T-helper 1 cell treated with Interleukin-12 subunit alpha and Interleukin-12 subunit beta and Interleukin-4 antibody, amounts not matched to agents 30 ng/mL and 1 ng/mL, for 36 hours (primary cell): Measurements from ENCODE around the gene FHIT. TPM values are rescaled to one million over a fixed set of nuclear protein-coding genes. Genes with fewer than 3 reads are reported as not detected.

Experiments used
- intact Hi-C: fragments of 100-400 bp; cut with micrococcal nuclease; formaldehyde crosslinking; loops from one replicate; pipeline ENCODE4 v1.15.1; 2024
- total RNA-seq: library from RNA; stranded (reverse); gene quantifications from 2 replicates; pipeline ENCODE4 v1.2.3, GENCODE V29; 2022

Gene FHIT
- total RNA-seq, 1 donor from 2014 or later, result 40.4 TPM

DNA sequence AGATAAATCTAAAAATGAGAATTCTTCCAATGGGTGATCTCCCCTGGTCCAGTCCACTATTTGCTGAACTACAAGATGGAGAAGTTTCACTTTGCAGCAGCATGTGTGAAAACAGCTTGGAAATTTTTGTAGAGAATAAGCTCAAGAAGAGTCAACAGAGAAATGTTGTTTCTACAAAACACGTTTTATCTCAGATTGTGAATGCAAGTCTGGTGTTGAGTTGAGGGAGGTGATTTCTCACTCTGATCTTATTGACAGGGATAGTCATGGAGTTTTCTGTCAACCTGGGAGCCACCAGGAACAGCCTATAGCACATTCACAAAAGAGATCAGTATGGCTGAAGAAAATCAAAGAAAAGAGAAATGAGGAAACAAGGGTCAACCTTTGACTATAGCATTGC, 1220.3 kb downstream of the FHIT start:
- intact Hi-C loops, result loop anchor here (2.0 kb wide), 1 partner anchor 16 kb away; no protein-coding TSS in a partner anchor

DNA sequence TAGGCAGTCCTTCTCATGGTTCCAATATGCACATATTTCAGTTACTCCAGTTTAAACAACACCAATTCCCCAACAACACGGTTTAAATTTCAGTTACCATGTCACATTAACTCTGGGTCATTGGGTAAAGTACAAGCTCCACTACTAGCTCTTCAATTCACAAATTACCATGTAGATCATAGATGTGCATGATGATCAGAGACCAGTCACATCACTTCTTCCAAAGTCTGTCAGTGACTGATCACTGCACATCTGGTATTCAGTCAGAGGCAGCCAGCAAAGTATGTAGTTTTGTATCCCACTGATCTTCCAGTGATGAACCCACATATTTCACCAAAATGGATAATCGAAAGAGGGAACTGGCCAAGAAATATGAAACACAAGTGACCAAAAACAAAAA, 1223.0 kb downstream of the FHIT start:
- intact Hi-C loops, result loop anchor here (1.0 kb wide), 1 partner anchor 11 kb away; no protein-coding TSS in a partner anchor

GRCh38 chr3:60027335-60027734, 1223.9 kb downstream of the FHIT start:
- intact Hi-C loops, result no loop called here

DNA sequence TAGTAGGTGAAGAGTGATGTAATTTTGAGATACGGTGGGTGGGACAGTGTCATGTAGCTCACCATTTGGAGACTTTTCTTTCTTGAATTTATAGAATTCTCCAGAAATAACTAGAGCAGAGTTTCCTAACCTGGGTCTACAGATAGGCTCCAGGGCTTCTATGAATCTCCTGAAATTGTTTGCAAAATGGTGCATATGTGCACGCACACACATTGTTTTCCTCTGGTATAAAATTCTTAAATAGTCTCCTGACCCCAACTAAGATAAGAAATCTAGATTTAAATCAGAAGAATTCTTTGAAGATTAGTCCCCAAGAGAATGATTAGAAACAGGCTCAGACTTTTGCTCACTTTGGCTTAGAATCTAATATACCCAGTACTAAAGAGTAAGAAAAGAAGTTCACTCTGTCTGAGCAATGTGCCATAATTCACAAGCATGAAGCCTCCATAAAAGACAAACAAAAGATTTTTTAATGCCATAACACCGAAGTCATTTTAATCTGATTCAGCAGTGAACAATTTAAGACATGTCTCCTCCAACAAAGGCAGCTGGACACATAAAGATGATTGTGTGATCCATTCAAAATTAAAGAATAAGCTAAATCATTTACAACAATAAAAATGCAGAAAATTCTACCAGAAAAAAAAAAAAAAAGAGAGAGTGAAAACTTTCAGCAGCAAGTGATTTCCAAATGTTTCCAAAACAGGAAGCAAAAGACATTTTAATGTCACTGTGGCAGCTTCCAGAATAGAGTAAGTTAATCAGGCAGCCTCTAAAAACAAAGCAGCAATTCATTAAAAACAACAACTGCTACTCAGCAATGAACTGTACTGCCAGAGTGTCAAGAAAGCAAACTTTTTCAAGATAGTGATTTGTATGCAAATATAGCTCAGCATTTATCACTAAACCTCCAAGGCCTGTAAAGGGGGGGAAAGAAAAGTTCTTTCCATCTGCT, 1225.9 kb downstream of the FHIT start:
- intact Hi-C loops, result no loop called here

GRCh38 chr3:60024400-60024799, 1226.9 kb downstream of the FHIT start:
- intact Hi-C loops, result no loop called here

DNA sequence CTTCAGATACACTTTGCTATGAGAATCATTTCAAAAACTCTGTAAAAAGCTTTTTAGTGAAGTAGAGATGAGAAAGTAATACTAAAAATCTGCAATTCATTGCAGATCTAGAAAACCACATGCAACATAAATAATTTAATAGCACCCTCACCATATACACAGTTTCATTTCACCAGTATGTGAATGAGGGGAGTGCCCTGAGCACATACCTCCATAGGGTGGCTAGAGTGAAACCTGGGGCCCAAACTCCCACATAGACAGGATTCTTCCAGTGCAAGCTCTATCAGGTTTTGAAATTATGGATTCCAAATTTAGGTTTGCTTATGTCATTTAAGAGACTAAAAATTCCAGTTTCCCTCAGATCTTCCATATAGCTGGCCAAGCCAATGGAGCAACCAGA, 1228.1 kb downstream of the FHIT start:
- intact Hi-C loops, result no loop called here

GRCh38 chr3:60017631-60018030, 1233.6 kb downstream of the FHIT start:
- intact Hi-C loops, result loop anchor here (1.0 to 10.0 kb wide), 5 partner anchors 7 to 243 kb away; no protein-coding TSS in a partner anchor

DNA sequence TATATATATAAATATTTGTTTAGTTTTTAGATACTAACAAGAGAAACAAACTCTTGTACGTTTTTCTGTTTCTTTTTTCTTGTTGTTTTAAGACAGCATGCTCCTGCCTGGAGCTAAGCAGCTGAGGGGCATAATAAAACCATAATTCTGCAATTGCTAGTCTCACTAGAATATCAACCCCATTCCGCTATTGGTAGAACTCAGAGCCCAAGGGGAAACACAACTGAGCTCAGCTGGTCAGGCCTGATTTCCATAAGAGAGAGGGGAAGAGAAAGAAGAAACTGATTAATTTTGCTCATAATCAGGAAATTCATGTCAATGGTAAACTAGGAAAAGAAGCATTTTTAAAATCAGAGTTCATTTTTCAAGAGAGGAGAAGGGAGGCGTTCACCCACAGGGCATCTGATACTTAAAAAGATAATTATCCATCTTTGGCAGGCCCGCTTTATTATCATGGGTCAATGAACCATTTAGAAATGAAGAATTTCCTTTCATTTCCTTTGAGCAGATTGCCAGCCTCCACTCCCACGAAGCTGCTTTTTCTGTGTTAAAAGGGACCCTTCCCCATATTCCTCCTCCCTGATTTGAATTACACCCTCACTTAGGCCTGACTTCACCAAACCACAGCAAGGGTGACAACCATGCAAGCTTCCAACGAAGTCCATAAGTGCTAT, 1236.1 kb downstream of the FHIT start:
- intact Hi-C loops, result loop anchor here (10.0 kb wide), 1 partner anchor 240 kb away; no protein-coding TSS in a partner anchor

DNA sequence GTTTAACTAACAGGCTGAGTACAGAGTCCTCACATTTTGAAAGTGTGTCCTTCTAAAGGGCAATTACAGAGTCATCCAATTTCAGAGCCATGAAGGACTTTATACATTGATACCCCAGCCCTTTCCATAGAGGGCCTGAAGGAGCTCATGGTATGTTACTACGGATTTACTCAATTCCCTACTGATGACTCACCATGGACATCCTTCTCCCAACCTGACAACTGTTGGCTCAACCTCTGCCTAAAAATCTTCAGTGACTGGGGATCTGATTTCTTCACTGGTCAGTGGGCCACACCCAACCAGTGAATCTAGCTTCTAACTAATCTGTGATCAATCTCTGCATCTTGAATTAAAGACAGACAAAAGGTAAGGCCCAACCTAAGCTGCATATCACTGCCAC, 1238.0 kb downstream of the FHIT start:
- intact Hi-C loops, result loop anchor here (5.0 to 10.0 kb wide), 5 partner anchors 146 to 1549 kb away; partner anchors contain the start of gene PTPRG

- intact Hi-C loops, result loop anchor here (1.0 to 10.0 kb wide), 10 partner anchors 32 to 1551 kb away; partner anchors contain the start of genes FHIT and PTPRG
Measured at GRCh38 chr3:60011218-60011617, 1240.0 kb downstream of the FHIT start.

DNA sequence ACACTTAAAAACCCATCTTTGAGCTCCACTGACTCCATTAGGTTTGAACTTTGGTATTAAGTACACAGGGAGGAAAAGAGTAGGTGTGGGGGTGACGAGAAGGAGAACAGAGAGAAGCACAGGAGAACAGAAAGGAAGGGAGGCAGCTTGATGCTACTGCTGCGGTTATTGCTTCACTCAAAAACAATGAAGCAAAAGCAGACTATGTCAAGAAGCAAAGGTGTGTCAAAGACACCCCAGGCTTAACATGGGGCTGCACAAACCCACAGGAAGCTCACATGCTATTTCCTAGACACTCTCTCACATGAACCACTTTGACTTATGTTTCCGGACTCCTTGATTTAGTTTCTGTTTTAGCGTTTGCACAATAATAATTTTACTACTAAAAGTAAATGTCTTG, 1240.5 kb downstream of the FHIT start:
- intact Hi-C loops, result loop anchor here (1.0 to 10.0 kb wide), 16 partner anchors 8 to 1552 kb away; partner anchors contain the start of genes FHIT and PTPRG

GRCh38 chr3:60009931-60010478, 1241.2 kb downstream of the FHIT start:
- intact Hi-C loops, result loop anchor here (1.0 to 10.0 kb wide), 15 partner anchors 8 to 1552 kb away; partner anchors contain the start of genes FHIT and PTPRG

- intact Hi-C loops, result no loop called here
Measured at GRCh38 chr3:60001369-60001768, 1249.9 kb downstream of the FHIT start.

GRCh38 chr3:60000311-60001105, 1250.7 kb downstream of the FHIT start:
- intact Hi-C loops, result no loop called here

DNA sequence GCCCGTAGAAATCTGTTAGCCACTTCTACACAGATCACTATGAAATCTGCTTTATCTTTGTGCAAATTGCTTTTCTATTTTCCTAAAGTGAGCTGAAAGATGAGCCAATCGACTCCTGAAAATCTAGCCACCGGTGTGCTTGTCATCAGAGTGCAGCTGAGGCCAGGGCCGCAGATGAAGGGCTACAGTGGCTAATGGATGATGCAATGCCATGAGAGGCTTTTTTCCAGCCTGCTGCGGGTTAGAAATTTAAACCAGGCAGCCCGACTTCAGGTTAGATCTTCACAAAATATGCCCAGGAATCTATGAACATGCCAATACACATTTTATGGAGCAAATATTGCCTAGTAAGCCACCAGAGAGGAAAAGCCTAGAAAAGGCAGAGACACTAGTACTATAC, 1253.2 kb downstream of the FHIT start:
- intact Hi-C loops, result no loop called here

- intact Hi-C loops, result no loop called here
Measured at GRCh38 chr3:59997583-59997982, 1253.7 kb downstream of the FHIT start.

GRCh38 chr3:59996056-59996455, 1255.2 kb downstream of the FHIT start:
- intact Hi-C loops, result no loop called here

- intact Hi-C loops, result loop anchor here (1.0 kb wide), 1 partner anchor 15 kb away; no protein-coding TSS in a partner anchor
Measured at GRCh38 chr3:59995563-59995962, 1255.7 kb downstream of the FHIT start.

- intact Hi-C loops, result loop anchor here (1.0 kb wide), 1 partner anchor 15 kb away; no protein-coding TSS in a partner anchor
Measured at GRCh38 chr3:59994732-59995304, 1256.4 kb downstream of the FHIT start.

DNA sequence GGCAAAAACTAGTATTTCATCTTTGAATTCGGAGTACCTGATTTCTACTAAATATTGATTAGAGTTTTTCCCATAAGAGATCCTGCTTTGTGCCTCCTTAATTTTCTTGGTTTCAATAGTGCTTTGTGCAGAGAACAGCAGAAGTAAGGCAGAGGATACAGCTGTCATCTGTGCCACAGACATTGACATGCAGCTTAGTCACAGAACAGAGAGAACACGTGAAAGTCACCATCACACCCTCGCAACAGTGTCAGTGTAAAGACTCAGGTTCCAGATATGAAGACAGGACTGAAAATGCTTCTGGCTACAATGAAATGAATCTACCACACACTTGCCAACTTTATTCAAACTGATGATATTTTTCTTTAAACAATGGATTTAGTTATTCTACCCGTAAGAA, 1258.7 kb downstream of the FHIT start:
- intact Hi-C loops, result no loop called here
